Measurements from ENCODE around the gene NNT.
A peak's percentile ranks its signal among the peaks of the same experiment; 100 is the strongest.

NNT gene

GRCh38 chr5:43606351-43606750 lies 3.4 kb downstream of the NNT start:
- H3K36me3 ChIP-seq (ENCODE audit: insufficient read depth, low read length) = peaks cover 37% of the 10 kb centered on the region

GRCh38 chr5:43608406-43608805 lies 5.4 kb downstream of the NNT start:
- Histone ChIP-seq H3K36me3 (ENCODE audit: insufficient read depth, low read length) (peaks cover 58% of the 10 kb centered on the region), H3K4me1 (ENCODE audit: insufficient read depth, low read length) (peaks cover 23% of the 10 kb centered on the region), H3K4me3 (ENCODE audit: low read depth in 1 of 2, low read length in 2 of 2) (no peak overlapping the region), H2AFZ (ENCODE audit: low read depth, low read length) (no peak overlapping the region), H3K9ac (ENCODE audit: low read depth, low read length) (no peak overlapping the region), H3K79me2 (ENCODE audit: insufficient read depth, low read length) (peaks cover 68% of the 10 kb centered on the region), H3K9me3 (ENCODE audit: insufficient read depth, low read length, severe bottlenecking) (no peaks in the 10 kb centered on the region), H3K27ac (ENCODE audit: low read length) (no peak overlapping the region), H3K27me3 (ENCODE audit: insufficient read depth, low read length, poor library complexity) (no peaks in the 10 kb centered on the region), H3K4me2 (ENCODE audit: insufficient read depth, low read length) (no peak overlapping the region), H4K20me1 (ENCODE audit: insufficient read depth, low read length) (no peaks in the 10 kb centered on the region; the same call in 1 of the 2 replicates)
- no peak for ATAC-seq (ENCODE audit: insufficient read depth, low read depth)
- DNase-seq = no peak
- TF ChIP-seq CTCF (IDR thresholded peaks at IDR 0.05; ENCODE audit: borderline replicate concordance, extremely low read depth, low read length, poor library complexity, severe bottlenecking) (no peak), EZH2 (IDR thresholded peaks at IDR 0.05; ENCODE audit: borderline replicate concordance, low read depth, low read length, severe bottlenecking) (no peak)

More at GRCh38 chr5:43606351-43606750, 3.4 kb downstream of the NNT start:
- H3K27me3 ChIP-seq (ENCODE audit: insufficient read depth, low read length, poor library complexity) = no peaks in the 10 kb centered on the region
- peak overlapping the region; percentile 19; the same call in 1 of the 2 replicates for H3K4me2 ChIP-seq (ENCODE audit: insufficient read depth, low read length)
- no peak for TF ChIP-seq EZH2 (IDR thresholded peaks at IDR 0.05; ENCODE audit: borderline replicate concordance, low read depth, low read length, severe bottlenecking)
- TF ChIP-seq CTCF (IDR thresholded peaks at IDR 0.05; ENCODE audit: borderline replicate concordance, extremely low read depth, low read length, poor library complexity, severe bottlenecking) = no peak
- no peak overlapping the region for H2AFZ ChIP-seq (ENCODE audit: low read depth, low read length)
- DNase-seq (no peak), ATAC-seq (ENCODE audit: insufficient read depth, low read depth) (no peak)
- H3K79me2 ChIP-seq (ENCODE audit: insufficient read depth, low read length) = peaks cover 87% of the 10 kb centered on the region
- H4K20me1 ChIP-seq (ENCODE audit: insufficient read depth, low read length) = no peaks in the 10 kb centered on the region; the same call in 1 of the 2 replicates
- no peak overlapping the region for H3K4me3 ChIP-seq (ENCODE audit: low read depth in 1 of 2, low read length in 2 of 2)
- no peaks in the 10 kb centered on the region for H3K9me3 ChIP-seq (ENCODE audit: insufficient read depth, low read length, severe bottlenecking)
- no peak overlapping the region for H3K27ac ChIP-seq (ENCODE audit: low read length)
- H3K9ac ChIP-seq (ENCODE audit: low read depth, low read length) = no peak overlapping the region
- H3K4me1 ChIP-seq (ENCODE audit: insufficient read depth, low read length) = peaks cover 34% of the 10 kb centered on the region

GRCh38 chr5:43609752-43610151 lies 6.8 kb downstream of the NNT start:
- H3K36me3 ChIP-seq (ENCODE audit: insufficient read depth, low read length) = peaks cover 70% of the 10 kb centered on the region
- no peak overlapping the region for H3K9ac ChIP-seq (ENCODE audit: low read depth, low read length)
- TF ChIP-seq EZH2 (IDR thresholded peaks at IDR 0.05; ENCODE audit: borderline replicate concordance, low read depth, low read length, severe bottlenecking) = no peak
- TF ChIP-seq CTCF (IDR thresholded peaks at IDR 0.05; ENCODE audit: borderline replicate concordance, extremely low read depth, low read length, poor library complexity, severe bottlenecking) = peak; percentile 50
- H3K79me2 ChIP-seq (ENCODE audit: insufficient read depth, low read length) = peaks cover 58% of the 10 kb centered on the region
- DNase-seq (no peak), ATAC-seq (ENCODE audit: insufficient read depth, low read depth) (peak; percentile 68; the same call in 2 of the 3 replicates)
- peaks cover 11% of the 10 kb centered on the region for H3K4me1 ChIP-seq (ENCODE audit: insufficient read depth, low read length)
- H3K4me2 ChIP-seq (ENCODE audit: insufficient read depth, low read length) = no peak overlapping the region
- H4K20me1 ChIP-seq (ENCODE audit: insufficient read depth, low read length) = no peaks in the 10 kb centered on the region
- H3K4me3 ChIP-seq (ENCODE audit: low read depth in 1 of 2, low read length in 2 of 2) = no peak overlapping the region
- H3K9me3 ChIP-seq (ENCODE audit: insufficient read depth, low read length, severe bottlenecking) = no peaks in the 10 kb centered on the region
- H3K27ac ChIP-seq (ENCODE audit: low read length) = no peak overlapping the region
- H3K27me3 ChIP-seq (ENCODE audit: insufficient read depth, low read length, poor library complexity) = no peaks in the 10 kb centered on the region
- H2AFZ ChIP-seq (ENCODE audit: low read depth, low read length) = no peak overlapping the region

GRCh38 chr5:43613370-43613769 lies 10.4 kb downstream of the NNT start:
- TF ChIP-seq CTCF (IDR thresholded peaks at IDR 0.05; ENCODE audit: borderline replicate concordance, extremely low read depth, low read length, poor library complexity, severe bottlenecking) = no peak
- no peak for TF ChIP-seq EZH2 (IDR thresholded peaks at IDR 0.05; ENCODE audit: borderline replicate concordance, low read depth, low read length, severe bottlenecking)
- H3K4me1 ChIP-seq (ENCODE audit: insufficient read depth, low read length) = no peaks in the 10 kb centered on the region
- H3K4me2 ChIP-seq (ENCODE audit: insufficient read depth, low read length) = no peak overlapping the region
- H4K20me1 ChIP-seq (ENCODE audit: insufficient read depth, low read length) = no peaks in the 10 kb centered on the region
- ATAC-seq (ENCODE audit: insufficient read depth, low read depth) (no peak), DNase-seq (no peak)
- H3K27ac ChIP-seq (ENCODE audit: low read length) = no peak overlapping the region
- H3K27me3 ChIP-seq (ENCODE audit: insufficient read depth, low read length, poor library complexity) = no peaks in the 10 kb centered on the region
- no peak overlapping the region for H2AFZ ChIP-seq (ENCODE audit: low read depth, low read length)
- H3K9ac ChIP-seq (ENCODE audit: low read depth, low read length) = no peak overlapping the region
- peaks cover 89% of the 10 kb centered on the region for H3K36me3 ChIP-seq (ENCODE audit: insufficient read depth, low read length)
- no peaks in the 10 kb centered on the region for H3K9me3 ChIP-seq (ENCODE audit: insufficient read depth, low read length, severe bottlenecking)
- H3K4me3 ChIP-seq (ENCODE audit: low read depth in 1 of 2, low read length in 2 of 2) = no peak overlapping the region
- peaks cover 28% of the 10 kb centered on the region for H3K79me2 ChIP-seq (ENCODE audit: insufficient read depth, low read length)

Measured in DND-41 (cell line).